Activated CD8-positive, alpha-beta T cell treated with anti-CD3 and anti-CD28 coated beads for 36 hours (primary cell): ENCODE data around the gene E4F1. TPM values are rescaled to one million over a fixed set of nuclear protein-coding genes. Genes with fewer than 3 reads are reported as not detected.

Experiments
- ATAC-seq: fragments of 200-7000 bp; cut with Tn5 transposase; one replicate; pipeline ENCODE4 v1.10.0; 2021; ENCODE audit warnings: mild to moderate bottlenecking, moderate library complexity
- CTCF ChIA-PET: fragments of 350-600 bp; sonication (Branson Sonifier 250); formaldehyde crosslinking; loops from one replicate; lab custom pipeline; 2021; ENCODE audit warnings: antibody characterized with exemption; lab: Charles Lee
- POLR2A ChIA-PET: fragments of 350-600 bp; sonication (Branson Sonifier 250); formaldehyde crosslinking; loops from one replicate; lab custom pipeline; 2021; ENCODE audit warnings: antibody characterized with exemption; lab: Charles Lee
- DNase-seq: peaks from one replicate; pipeline ENCODE4 v3.0.0-alpha.2; 2020
- H3K27ac Mint-ChIP-seq: one replicate; pipeline ENCODE4 v1.8.0; 2021; ENCODE audit warnings: mild to moderate bottlenecking, mixed read lengths
- H3K27me3 Mint-ChIP-seq: one replicate; pipeline ENCODE4 v1.8.0; 2021; ENCODE audit warnings: mixed read lengths
- H3K36me3 Mint-ChIP-seq: one replicate; pipeline ENCODE4 v1.8.0; 2021; ENCODE audit warnings: low read depth, mixed read lengths
- H3K4me1 Mint-ChIP-seq: one replicate; pipeline ENCODE4 v1.8.0; 2021; ENCODE audit warnings: low read depth, mixed read lengths
- H3K4me3 Mint-ChIP-seq: one replicate; pipeline ENCODE4 v1.8.0; 2021; ENCODE audit warnings: mild to moderate bottlenecking, moderate library complexity, mixed read lengths
- H3K9me3 Mint-ChIP-seq: one replicate; pipeline ENCODE4 v1.8.0; 2021; ENCODE audit warnings: mixed read lengths
- CTCF ChIP-seq: fragments of 200-600 bp; IDR thresholded peaks from one replicate; pipeline ENCODE4 v1.8.0; 2022; ENCODE audit warnings: antibody characterized with exemption, mild to moderate bottlenecking
- intact Hi-C: fragments of 100-400 bp; cut with micrococcal nuclease; formaldehyde crosslinking; loops from one replicate; pipeline ENCODE4 v1.10.0; 2022
- total RNA-seq, 2 experiments: library from RNA; stranded (reverse); gene quantifications; one replicate each; pipeline ENCODE4 v1.2.3, GENCODE V29; 2021

The E4F1 gene
- total RNA-seq, 2 experiments from 2014 or later: 19.4 to 21.1 TPM

GRCh38 chr16:2205104-2205966 lies 18.1 kb upstream of the E4F1 start, which contains the start of gene MLST8:
MLST8 (plus strand) TSS chr16:2205454; CDS start chr16:2206086, 632 bp downstream.
- ATAC-seq (peak; percentile 92), DNase-seq (peak; percentile 85)
- CTCF ChIA-PET: interaction anchor here (1.3 to 2.0 kb wide), 4 partner anchors 9 to 64 kb away, joined by 3 to 11 read pairs (median 4); partner anchors contain the start of gene PGP
- Mint-ChIP-seq H3K27ac (peak within 1 kb of the TSS; percentile 87), H3K4me3 (peak within 1 kb of the TSS; percentile 88), H3K36me3 (peaks cover 27% of the 10 kb centered on the region), H3K27me3 (no peaks in the 10 kb centered on the region), H3K9me3 (no peaks in the 10 kb centered on the region), H3K4me1 (peaks cover 17% of the 10 kb centered on the region)
- TF ChIP-seq CTCF: peak; percentile 32
- intact Hi-C loops: no loop called here
- POLR2A ChIA-PET: interaction anchor here (0.9 to 10.2 kb wide), 10 partner anchors 9 to 221 kb away, joined by 3 to 95 read pairs (median 7); partner anchors contain the start of genes CASKIN1, GFER, PGP and TRAF7

GRCh38 chr16:2205967-2206313 lies 17.5 kb upstream of the E4F1 start:
- intact Hi-C loops: no loop called here
- peaks cover 17% of the 10 kb centered on the region for H3K4me1 Mint-ChIP-seq
- H3K27me3 Mint-ChIP-seq: no peaks in the 10 kb centered on the region
- ChIA-PET POLR2A (interaction anchor here (0.7 to 10.2 kb wide), 9 partner anchors 9 to 221 kb away, joined by 3 to 95 read pairs (median 7); partner anchors contain the start of genes CASKIN1, ECI1, GFER and PGP), CTCF (interaction anchor here (1.3 to 1.8 kb wide), 4 partner anchors 8 to 184 kb away, joined by 3 to 5 read pairs (median 4); partner anchors contain the start of gene PGP)
- peak overlapping the region; percentile 88 for H3K4me3 Mint-ChIP-seq
- ATAC-seq (peak; percentile 22), DNase-seq (no peak)
- H3K36me3 Mint-ChIP-seq: peaks cover 27% of the 10 kb centered on the region
- H3K9me3 Mint-ChIP-seq: no peaks in the 10 kb centered on the region
- peak overlapping the region; percentile 87 for H3K27ac Mint-ChIP-seq
- no peak for TF ChIP-seq CTCF

- DNase-seq (no peak), ATAC-seq (no peak)
- Mint-ChIP-seq H3K27ac (peak overlapping the region; percentile 87), H3K36me3 (peaks cover 27% of the 10 kb centered on the region), H3K9me3 (no peaks in the 10 kb centered on the region), H3K4me3 (peak overlapping the region; percentile 88), H3K4me1 (peaks cover 17% of the 10 kb centered on the region), H3K27me3 (no peaks in the 10 kb centered on the region)
- CTCF ChIA-PET: interaction anchor here (1.3 to 1.8 kb wide), 4 partner anchors 8 to 184 kb away, joined by 3 to 5 read pairs (median 4); partner anchors contain the start of gene PGP
- TF ChIP-seq CTCF: no peak
- POLR2A ChIA-PET: interaction anchor here (0.7 to 10.2 kb wide), 8 partner anchors 10 to 241 kb away, joined by 3 to 95 read pairs (median 6); partner anchors contain the start of genes CASKIN1, ECI1, GFER and RPS2
- intact Hi-C loops: no loop called here
Observed at GRCh38 chr16:2206420-2206779, 17.0 kb upstream of the E4F1 start.

GRCh38 chr16:2206780-2207433 lies 16.5 kb upstream of the E4F1 start:
- ChIA-PET CTCF (interaction anchor here (1.3 to 1.8 kb wide), 3 partner anchors 7 to 184 kb away, joined by 4 to 5 read pairs (median 4); partner anchors contain the start of gene PGP), POLR2A (interaction anchor here (0.6 to 10.2 kb wide), 8 partner anchors 10 to 242 kb away, joined by 3 to 95 read pairs (median 6); partner anchors contain the start of genes CASKIN1, E4F1, ECI1 and RPS2)
- Mint-ChIP-seq H3K4me1 (peaks cover 20% of the 10 kb centered on the region), H3K4me3 (peak overlapping the region; percentile 88), H3K9me3 (no peaks in the 10 kb centered on the region), H3K27ac (peak overlapping the region; percentile 87), H3K36me3 (peaks cover 31% of the 10 kb centered on the region), H3K27me3 (no peaks in the 10 kb centered on the region)
- intact Hi-C loops: no loop called here
- no peak for TF ChIP-seq CTCF
- DNase-seq: no peak
- ATAC-seq: no peak
